HG03066 (cell line): ENCODE data around the gene FOLH1.
"Not testable (repeated sequence)": the region's sequence is repeated elsewhere in the genome, so short reads cannot be mapped to it uniquely, and the experiment has no call there.

ENCODE experiments used
- ATAC-seq: cut with Tn5 transposase; IDR thresholded peaks from one replicate; pipeline ENCODE4 v1.9.1; 2021; ENCODE audit warnings: low read depth; ENCODE audit not compliant: unreplicated experiment

FOLH1 gene

DNA sequence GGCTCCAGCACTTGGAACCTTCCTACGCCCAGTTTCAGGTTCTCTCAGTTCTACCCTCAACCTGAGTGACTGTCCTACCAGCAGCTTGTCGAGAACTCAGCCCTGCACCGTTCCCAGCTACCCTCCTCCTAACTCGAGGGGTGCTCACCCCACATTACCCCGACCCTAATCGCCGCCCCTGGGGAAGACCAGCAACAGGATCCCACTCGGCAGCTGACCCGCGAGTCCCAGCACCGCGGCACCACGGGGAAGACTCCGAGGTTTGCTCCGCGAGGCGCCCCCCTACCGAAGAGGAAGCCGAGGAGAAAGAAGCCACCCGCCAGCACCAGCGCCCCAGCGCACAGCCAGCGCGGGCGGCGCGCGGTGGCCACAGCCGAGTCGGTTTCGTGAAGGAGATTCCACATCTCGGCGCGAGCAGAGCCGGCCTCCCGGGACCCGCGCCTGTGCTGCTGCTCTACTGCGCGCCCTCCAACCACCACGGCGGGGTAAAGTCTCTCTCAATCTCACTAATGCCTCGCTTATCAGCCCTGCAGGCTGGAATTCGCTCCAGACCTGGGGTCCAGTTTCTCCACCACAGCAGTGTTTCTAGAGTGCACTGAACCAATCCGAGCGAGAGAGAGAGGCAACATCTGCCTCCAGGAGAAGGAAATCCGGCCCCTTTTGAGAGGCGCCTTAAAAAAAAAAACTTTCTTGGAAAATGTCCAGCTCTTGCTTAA, at the start of gene FOLH1:
Gene FOLH1 (minus strand): TSS at position 597 of the 716 bp plus-strand sequence. CDS start 193 bp downstream, at position 404.
- ATAC-seq = no peak

DNA sequence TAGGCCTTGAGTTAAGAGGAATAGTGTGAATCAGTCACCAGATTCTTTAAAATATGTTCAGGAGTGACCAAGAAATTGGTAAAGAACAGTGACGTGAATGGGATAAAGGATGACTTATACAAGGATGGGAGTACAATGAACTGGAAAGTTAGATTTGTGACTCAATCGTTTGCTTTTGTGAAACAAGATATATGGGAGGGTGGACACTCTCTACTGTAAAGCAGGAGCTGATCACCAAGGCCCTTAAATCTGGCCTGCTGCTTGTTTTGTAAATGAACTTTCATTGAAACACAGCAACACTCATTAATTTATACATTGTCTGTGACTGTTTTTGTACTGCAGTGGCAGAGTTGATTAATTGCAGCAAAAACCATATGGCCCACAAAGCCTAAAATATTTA, 46.7 kb upstream of the FOLH1 start:
- not testable (repeated sequence) for ATAC-seq

GRCh38 chr11:49251212-49251611, 42.8 kb upstream of the FOLH1 start:
- ATAC-seq = not testable (repeated sequence)

DNA sequence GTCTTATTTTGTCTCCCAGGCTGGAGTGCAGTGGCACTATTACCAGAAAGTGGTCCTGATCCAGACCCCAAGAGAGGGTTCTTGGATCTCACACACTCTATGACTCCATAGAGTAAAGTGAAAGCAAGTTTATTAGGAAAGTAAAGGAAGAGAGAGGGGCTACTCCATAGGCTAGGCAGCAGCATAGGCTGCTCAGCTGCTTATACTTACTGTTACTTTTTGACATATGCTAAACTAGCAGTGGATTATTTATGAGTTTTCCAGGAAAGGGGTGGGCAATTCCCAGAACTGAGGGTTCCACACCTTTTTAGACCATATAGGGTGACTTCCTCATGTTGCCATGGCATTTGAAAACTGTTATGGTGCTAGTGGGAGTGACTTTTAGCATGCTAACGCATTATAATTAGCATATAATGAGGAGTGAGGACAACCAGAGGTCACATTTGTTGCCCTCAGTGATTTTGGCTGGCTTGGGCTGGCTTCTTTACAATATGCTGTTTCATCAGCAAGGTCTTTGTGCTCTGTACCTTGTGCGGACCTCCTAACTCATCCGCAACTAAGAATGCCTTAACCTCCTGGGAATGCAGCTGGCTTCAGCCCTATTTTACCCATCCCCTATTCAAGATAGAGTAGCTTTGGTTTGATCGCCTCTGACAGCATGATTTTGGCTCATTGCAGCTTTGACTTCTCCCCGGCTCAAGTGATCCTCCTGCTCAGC, 42.2 kb upstream of the FOLH1 start:
- not testable (repeated sequence) for ATAC-seq

GRCh38 chr11:49249363-49249762, 41.0 kb upstream of the FOLH1 start:
- not testable (repeated sequence) for ATAC-seq

DNA sequence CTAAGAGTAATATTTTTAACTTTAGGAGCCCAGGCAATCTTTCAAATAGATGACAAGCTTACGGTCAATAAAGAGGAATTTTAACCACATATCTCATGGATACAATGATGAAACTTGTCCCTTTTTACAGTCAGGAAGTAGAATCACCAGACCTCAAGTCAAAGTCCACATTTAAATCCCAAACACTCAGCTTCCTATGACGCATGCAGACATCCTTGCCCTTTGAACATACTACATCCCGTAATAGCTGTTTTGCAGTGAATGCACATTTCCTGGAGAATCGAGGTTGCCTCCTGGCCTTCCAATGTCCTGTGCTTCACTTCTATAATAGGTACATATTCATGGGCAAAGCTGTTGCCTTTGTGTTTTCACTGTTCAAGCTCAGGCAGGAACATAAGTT, 25.3 kb upstream of the FOLH1 start:
- ATAC-seq = not testable (repeated sequence)

GRCh38 chr11:49233019-49233418, 24.6 kb upstream of the FOLH1 start:
- ATAC-seq = not testable (repeated sequence)

DNA sequence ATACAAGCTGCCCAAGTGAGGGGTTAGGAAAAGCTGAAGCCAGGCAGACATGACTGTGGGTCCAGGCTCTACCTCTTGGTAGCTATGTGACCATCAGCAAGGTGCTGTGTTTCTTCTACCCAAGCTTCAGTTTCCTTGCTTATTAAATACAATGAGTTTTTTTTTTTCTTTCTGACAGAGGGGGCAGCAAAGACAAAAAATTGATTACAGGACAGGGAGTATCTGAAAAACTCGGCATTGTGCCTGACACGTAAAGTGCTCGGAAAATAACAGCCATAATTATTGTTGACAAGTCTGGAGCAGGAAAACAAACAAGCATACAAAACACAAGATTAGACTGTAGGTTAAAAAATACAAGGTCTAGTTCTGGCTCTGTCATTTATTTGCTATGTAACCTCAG, 23.3 kb upstream of the FOLH1 start:
- not testable (repeated sequence) for ATAC-seq

GRCh38 chr11:49230534-49230933, 22.1 kb upstream of the FOLH1 start:
- ATAC-seq = not testable (repeated sequence)

GRCh38 chr11:49230001-49230400, 21.6 kb upstream of the FOLH1 start:
- ATAC-seq = not testable (repeated sequence)

DNA sequence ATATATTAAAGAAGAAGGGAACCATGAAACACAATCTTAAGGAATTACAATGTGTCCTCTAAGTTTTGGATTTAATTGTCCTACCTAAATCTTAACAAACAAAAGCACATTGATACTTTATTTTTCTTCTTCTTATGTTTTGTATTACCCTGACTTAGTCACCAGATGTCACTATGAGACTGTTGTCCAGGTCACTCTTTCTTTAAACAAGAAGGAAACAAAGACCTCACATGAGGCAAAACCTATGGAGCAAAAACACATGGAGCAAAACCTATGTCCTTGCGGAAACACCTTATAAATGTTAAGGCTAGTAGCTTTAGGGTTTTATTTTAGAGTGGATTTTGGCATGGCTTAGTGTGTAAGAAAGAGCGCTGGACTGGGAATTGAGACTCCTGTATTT, 20.7 kb upstream of the FOLH1 start:
- not testable (repeated sequence) for ATAC-seq

GRCh38 chr11:49225255-49225785, 16.9 kb upstream of the FOLH1 start:
- ATAC-seq = not testable (repeated sequence)

GRCh38 chr11:49221112-49221511, 12.7 kb upstream of the FOLH1 start:
- no peak for ATAC-seq

DNA sequence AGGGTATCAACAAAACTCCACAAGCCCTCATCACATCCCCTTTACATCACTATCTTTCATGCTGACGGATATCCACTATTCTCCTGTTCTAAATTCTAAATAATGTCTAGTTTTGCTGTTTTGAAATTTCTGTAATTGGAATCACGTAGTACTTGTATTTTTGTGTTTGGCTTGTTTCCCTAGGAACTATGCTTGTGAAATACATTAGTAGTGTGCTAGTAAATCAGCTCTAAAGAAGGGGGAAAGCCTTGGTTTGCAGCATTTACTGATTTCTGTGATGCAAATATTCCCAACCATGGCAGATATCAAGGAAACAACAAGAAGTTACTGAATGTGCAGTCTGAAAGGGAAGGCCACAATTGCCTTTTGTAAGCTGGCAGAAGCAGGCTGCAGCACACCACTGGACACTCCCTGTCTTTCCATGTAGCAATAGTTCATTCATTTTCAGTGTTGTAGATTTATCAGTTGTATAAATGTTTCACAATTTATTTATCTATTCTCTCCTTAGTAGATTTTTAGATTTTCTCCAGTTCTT, 4.7 kb upstream of the FOLH1 start:
- ATAC-seq = no peak

DNA sequence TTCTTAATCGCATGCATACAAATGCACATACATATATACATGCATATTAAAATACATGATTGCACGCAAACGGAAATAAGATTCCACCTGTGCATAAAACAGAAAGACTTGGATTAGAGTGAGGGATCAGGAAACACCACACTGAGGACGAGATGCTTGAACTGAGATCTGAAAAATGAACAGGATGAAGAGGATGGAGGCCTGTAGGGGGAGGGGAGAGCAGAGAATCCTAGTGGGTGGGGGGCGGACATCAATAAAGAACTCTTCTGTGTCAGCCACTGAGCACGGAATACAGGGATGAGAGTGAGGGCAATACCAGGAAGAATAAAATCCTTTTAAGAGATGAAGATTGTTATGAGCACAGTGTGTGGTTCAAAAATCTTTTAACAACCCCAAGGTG, 1.4 kb downstream of the FOLH1 start:
- not testable (repeated sequence) for ATAC-seq

DNA sequence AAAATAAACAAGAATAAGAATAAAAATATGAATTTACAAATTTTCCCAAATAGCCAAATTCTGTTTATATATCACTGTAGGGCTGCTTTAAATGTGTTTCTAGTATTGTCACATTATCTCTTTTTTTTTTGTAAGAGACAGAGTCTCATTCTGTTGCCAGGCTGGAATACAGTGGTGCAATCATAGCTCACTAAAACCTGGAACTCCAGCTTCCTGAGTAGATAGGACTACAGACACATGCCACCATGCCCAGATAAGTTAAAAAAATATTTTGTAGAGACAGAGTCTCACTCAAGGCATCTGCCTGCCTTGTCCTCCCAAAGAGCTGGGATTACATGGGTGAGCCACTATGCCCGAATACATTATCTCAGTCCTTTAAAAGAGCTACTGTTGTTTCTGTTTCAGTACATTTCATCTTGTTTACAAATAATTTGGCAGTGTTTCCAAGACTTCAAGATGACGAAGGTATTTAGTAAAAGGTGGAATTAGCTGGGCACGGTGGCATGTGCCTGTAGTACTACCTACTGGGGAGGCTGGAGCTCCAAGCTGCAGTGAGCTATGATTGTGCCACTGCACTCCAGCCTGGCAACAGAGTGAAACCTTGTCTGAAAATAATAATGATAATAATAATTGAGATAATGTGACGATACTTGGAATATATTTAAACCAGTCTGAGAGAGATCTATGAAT, 6.0 kb downstream of the FOLH1 start:
- ATAC-seq = no peak

- ATAC-seq = not testable (repeated sequence)
Observed at GRCh38 chr11:49196775-49197174, 11.6 kb downstream of the FOLH1 start.

- not testable (repeated sequence) for ATAC-seq
Observed at GRCh38 chr11:49196002-49196401, 12.4 kb downstream of the FOLH1 start.

GRCh38 chr11:49190287-49190686, 18.1 kb downstream of the FOLH1 start:
- not testable (repeated sequence) for ATAC-seq

DNA sequence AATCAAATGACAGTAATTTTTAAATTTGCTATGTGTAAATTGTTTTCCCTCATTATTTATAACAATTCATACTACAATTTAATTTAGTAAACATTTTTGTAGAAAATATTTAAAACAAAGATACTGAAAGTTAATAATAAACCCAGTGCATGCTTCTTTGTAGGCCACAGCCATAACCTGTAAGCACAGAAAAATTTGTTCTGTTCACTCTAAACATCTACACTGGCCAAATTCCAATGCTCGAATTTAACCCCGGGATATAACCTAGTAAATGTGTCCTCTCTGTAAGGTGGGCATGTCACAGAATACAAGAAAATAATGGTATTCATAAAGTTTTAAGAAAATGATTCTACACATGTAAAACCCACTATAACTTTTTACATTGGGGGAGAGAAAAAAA, 22.2 kb downstream of the FOLH1 start:
- ATAC-seq = not testable (repeated sequence)

DNA sequence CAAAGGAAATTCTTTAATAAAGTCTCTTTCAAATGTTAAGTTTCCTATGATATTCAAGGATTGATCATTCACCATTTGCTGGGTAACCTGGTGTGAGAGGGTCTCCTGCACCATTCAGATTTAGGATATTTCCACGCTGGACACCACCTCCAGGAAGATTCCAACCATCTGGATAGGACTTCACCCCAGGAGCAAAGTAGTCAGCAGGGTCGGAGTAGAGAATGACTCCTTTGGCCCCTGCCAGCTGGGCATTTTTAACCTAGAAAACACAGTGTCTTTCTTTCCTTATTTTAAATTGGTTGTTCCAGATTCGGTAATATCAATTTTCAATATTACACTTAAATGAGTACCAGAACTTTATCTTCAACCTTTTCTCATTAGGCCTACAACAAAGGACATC, 22.8 kb downstream of the FOLH1 start:
- ATAC-seq = not testable (repeated sequence)
